Smooth muscle cell (in vitro differentiated cells): ENCODE results near the gene CCNB3. TPM values are rescaled to one million over a fixed set of nuclear protein-coding genes. Genes with fewer than 3 reads are reported as not detected.

Experiments
- DNase-seq: peaks from one replicate; lab custom pipeline; 2025; ENCODE audit not compliant: unreplicated experiment; lab: John Stamatoyannopoulos, UW
- H2AFZ ChIP-seq: fragments of 200-600 bp; sonication (generic); 2 replicates; pipeline ENCODE4 v1.6.0; 2016; ENCODE audit warnings: antibody characterized with exemption, low read depth, mild to moderate bottlenecking
- H3F3A ChIP-seq: fragments of 200-600 bp; sonication (generic); 2 replicates; pipeline ENCODE4 v1.6.0; 2017; ENCODE audit warnings: antibody characterized with exemption, low read depth
- H3K27ac ChIP-seq: fragments of 200-600 bp; sonication (generic); 2 replicates; pipeline ENCODE4 v1.5.1; 2016; ENCODE audit warnings: low read depth, mild to moderate bottlenecking
- H3K27me3 ChIP-seq: fragments of 200-600 bp; sonication (generic); 2 replicates; pipeline ENCODE4 v1.6.1; 2016; ENCODE audit warnings: low read depth, mild to moderate bottlenecking
- H3K36me3 ChIP-seq: fragments of 200-600 bp; sonication (generic); 2 replicates; pipeline ENCODE4 v1.5.1; 2016; ENCODE audit warnings: low read depth
- H3K4me1 ChIP-seq: fragments of 200-600 bp; sonication (generic); 2 replicates; pipeline ENCODE4 v1.5.1; 2016; ENCODE audit warnings: low read depth
- H3K4me2 ChIP-seq: fragments of 200-600 bp; sonication (generic); 2 replicates; pipeline ENCODE4 v1.6.0; 2016; ENCODE audit warnings: mild to moderate bottlenecking
- H3K4me3 ChIP-seq: fragments of 200-600 bp; sonication (generic); 2 replicates; pipeline ENCODE4 v1.5.1; 2016; ENCODE audit warnings: mild to moderate bottlenecking
- H3K79me2 ChIP-seq: fragments of 200-600 bp; sonication (generic); 2 replicates; pipeline ENCODE4 v1.6.0; 2016; ENCODE audit warnings: low read depth, mild to moderate bottlenecking
- H3K9ac ChIP-seq: fragments of 200-600 bp; sonication (generic); 2 replicates; pipeline ENCODE4 v1.6.0; 2016; ENCODE audit warnings: low read depth
- H3K9me3 ChIP-seq: fragments of 200-600 bp; sonication (generic); replicated peaks from 2 replicates; pipeline ENCODE4 v1.5.1; 2016; ENCODE audit warnings: low read depth
- H4K20me1 ChIP-seq: fragments of 200-600 bp; sonication (generic); 2 replicates; pipeline ENCODE4 v1.6.0; 2016; ENCODE audit warnings: low read depth
- WGBS: methylation state at CpG from one replicate; pipeline ENCODE4 v1.1.7; 2016; ENCODE audit warnings: low lambda C conversion rate; 5-methylcytosine and 5-hydroxymethylcytosine counted together
- polyA plus RNA-seq: library from polyadenylated mRNA; unstranded; fragments of >200 nt; fragmentation: Nextera tagmentation; extraction: Ambion mirVana; gene quantifications from 2 replicates; pipeline ENCODE4 v1.2.1, GENCODE V29; 2016
- total RNA-seq: library from RNA; depleted of rRNA; stranded (reverse); fragments of >200 nt; gene quantifications from 2 replicates; pipeline ENCODE4 v1.2.3, GENCODE V29; 2014
- TF ChIP-seq, protein P1 (sequence below): fragments of 200-600 bp; sonication (generic); IDR thresholded peaks from 2 replicates; pipeline ENCODE4 v1.5.1; 2017; ENCODE audit warnings: borderline replicate concordance, mild to moderate bottlenecking, antibody characterized with exemption; ENCODE audit not compliant: insufficient read depth, poor library complexity, severe bottlenecking

Gene CCNB3
- total and polyA plus RNA-seq, 2 experiments from 2014 or later, result 1.8 TPM; not detected in 1

DNA sequence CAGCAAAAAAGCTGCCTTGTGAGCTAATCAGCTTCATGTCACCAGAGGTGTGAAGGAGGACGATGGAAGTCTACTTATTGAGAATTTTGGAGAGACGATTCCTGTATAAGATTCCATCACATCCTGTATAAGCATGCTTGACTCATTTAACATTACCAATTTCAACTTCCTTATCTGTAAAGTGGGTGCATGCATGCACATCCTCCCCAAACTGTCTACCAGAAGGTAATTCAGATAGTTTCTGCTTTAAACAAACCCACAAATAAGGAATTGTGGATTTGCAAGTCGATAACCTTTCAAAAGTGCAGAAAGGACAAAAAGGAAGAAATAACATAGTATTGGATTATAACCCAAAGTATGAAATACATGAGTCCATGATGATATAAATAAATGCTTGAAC is 34.8 kb upstream of the CCNB3 start:
- H3K36me3 ChIP-seq, result no peaks in the 10 kb centered on the region
- TF ChIP-seq, protein P1, sequence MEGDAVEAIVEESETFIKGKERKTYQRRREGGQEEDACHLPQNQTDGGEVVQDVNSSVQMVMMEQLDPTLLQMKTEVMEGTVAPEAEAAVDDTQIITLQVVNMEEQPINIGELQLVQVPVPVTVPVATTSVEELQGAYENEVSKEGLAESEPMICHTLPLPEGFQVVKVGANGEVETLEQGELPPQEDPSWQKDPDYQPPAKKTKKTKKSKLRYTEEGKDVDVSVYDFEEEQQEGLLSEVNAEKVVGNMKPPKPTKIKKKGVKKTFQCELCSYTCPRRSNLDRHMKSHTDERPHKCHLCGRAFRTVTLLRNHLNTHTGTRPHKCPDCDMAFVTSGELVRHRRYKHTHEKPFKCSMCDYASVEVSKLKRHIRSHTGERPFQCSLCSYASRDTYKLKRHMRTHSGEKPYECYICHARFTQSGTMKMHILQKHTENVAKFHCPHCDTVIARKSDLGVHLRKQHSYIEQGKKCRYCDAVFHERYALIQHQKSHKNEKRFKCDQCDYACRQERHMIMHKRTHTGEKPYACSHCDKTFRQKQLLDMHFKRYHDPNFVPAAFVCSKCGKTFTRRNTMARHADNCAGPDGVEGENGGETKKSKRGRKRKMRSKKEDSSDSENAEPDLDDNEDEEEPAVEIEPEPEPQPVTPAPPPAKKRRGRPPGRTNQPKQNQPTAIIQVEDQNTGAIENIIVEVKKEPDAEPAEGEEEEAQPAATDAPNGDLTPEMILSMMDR, result no peak
- no peak overlapping the region for H3K4me2 ChIP-seq
- H3K27ac ChIP-seq, result no peak overlapping the region
- H3K9ac ChIP-seq, result no peak overlapping the region
- H3K4me3 ChIP-seq, result no peak overlapping the region
- H3K9me3 ChIP-seq, result no peaks in the 10 kb centered on the region
- H3K79me2 ChIP-seq, result no peaks in the 10 kb centered on the region
- H3F3A ChIP-seq, result no peaks in the 10 kb centered on the region
- no peaks in the 10 kb centered on the region for H3K4me1 ChIP-seq
- no peak for DNase-seq
- H2AFZ ChIP-seq, result no peak overlapping the region
- no peaks in the 10 kb centered on the region for H4K20me1 ChIP-seq
- 78% methylated on average over 3 of the region's 3 CpGs for WGBS
- no peaks in the 10 kb centered on the region for H3K27me3 ChIP-seq

DNA sequence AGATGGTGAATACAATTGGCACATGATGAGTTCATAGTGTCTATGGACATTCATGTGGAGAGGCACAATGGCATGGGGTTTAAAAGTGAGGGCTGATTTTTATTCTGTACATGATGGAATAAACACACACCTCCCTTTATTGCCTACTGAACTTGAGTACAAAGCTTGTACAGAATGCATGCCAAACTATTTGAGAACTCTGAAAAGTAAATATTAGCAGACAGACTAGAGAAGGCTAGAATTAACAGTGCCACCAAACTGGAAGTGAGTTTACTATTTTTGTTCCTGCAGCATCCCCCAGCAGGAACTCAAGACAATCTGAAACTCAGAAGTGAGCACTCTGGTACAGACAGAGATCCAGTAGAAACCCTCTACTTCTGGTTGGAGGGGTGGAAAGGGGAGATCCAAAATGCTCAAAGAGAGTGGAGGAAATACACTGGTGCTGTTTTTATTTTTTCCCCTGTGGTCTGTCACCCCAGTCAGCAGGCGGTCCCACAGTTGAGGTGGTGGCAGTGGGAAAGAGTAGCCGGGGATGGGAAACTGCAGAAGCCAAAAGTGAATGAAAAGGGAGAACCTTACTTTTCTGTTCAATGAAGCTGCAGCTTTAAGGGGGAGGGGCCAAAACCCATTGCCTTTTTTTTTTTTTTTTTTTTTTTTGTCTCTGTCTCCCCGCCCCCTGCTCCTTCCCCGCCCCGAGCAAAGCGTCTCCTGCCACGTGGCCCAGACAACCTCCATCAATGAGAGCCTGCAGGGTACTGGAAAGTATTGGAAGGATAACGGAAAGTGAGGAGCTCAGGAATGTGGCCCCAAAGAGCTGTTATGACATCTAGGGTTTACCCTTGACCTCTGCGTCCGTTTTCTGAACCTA is 24.3 kb upstream of the CCNB3 start:
- Histone ChIP-seq H3F3A (no peaks in the 10 kb centered on the region), H3K36me3 (no peaks in the 10 kb centered on the region), H3K27me3 (no peaks in the 10 kb centered on the region), H4K20me1 (no peaks in the 10 kb centered on the region), H3K79me2 (no peaks in the 10 kb centered on the region), H3K4me2 (no peak overlapping the region), H3K4me1 (no peaks in the 10 kb centered on the region), H3K4me3 (no peak overlapping the region), H3K27ac (no peak overlapping the region), H3K9ac (no peak overlapping the region), H3K9me3 (no peaks in the 10 kb centered on the region), H2AFZ (no peak overlapping the region)
- TF ChIP-seq, protein P1, result no peak
- WGBS, result 65% methylated on average over 10 of the region's 10 CpGs
- no peak for DNase-seq

DNA sequence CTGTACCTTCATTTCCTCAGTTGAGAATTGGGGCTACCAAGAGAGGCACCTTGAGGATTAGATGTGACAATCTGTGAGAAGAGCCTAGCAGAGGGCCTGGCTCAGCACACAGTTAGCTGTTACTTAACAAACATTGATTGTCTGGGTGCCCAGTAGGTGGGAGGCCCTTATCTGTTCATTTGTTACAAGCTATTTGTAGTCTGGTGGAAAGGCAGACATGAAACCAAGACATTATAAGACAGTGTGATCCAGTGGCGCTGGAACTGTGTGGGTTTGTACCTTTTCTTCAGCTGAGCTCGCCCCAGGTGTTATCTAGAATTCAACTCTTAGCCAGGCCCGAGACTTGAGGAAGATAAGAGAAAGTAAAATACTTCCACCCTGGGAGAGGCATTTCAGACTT is 20.7 kb upstream of the CCNB3 start:
- 57% methylated on average over 3 of the region's 3 CpGs for WGBS
- H3K9ac ChIP-seq, result no peak overlapping the region

More for the DNA sequence above, 20.7 kb upstream of the CCNB3 start:
- TF ChIP-seq, protein P1, result no peak
- Histone ChIP-seq H3K27ac (no peak overlapping the region), H3K79me2 (no peaks in the 10 kb centered on the region), H3F3A (no peaks in the 10 kb centered on the region), H3K9me3 (no peaks in the 10 kb centered on the region), H3K36me3 (no peaks in the 10 kb centered on the region), H3K4me1 (no peaks in the 10 kb centered on the region), H4K20me1 (no peaks in the 10 kb centered on the region), H3K4me3 (no peak overlapping the region), H3K4me2 (no peak overlapping the region), H3K27me3 (no peaks in the 10 kb centered on the region), H2AFZ (no peak overlapping the region)
- no peak for DNase-seq
